CD14-positive monocyte (primary cell): Measurements from ENCODE around the gene NRF1. TPM values are rescaled to one million over a fixed set of nuclear protein-coding genes. Genes with fewer than 3 reads are reported as not detected.
A peak's percentile ranks its signal among the peaks of the same experiment; 100 is the strongest.

Experiments
- DNase-seq, 3 donors: peaks; one replicate each; pipeline ENCODE4 v3.0.0-alpha.2; 2011 to 2022
- H2AFZ ChIP-seq: 2 replicates; pipeline ENCODE4 v1.6.0; 2012; ENCODE audit warnings: mild to moderate bottlenecking, low read depth, low read length, inconsistent platforms; ENCODE audit not compliant: insufficient read depth, poor library complexity, severe bottlenecking
- H3K27ac ChIP-seq, 2 donors: 1 replicate in 1 of 2; 2 replicates in 1 of 2; pipeline ENCODE4 v1.5.1; 2012 to 2013; ENCODE audit warnings: low read length in 2 of 2, control low read depth in 1 of 2, inconsistent platforms in 1 of 2, low read depth in 1 of 2, mild to moderate bottlenecking in 1 of 2
- H3K27me3 ChIP-seq, 2 donors: one replicate each; pipeline versions ENCODE4 v1.6.0 to v1.6.1; 2011 to 2013; ENCODE audit warnings: low read length in 2 of 2; ENCODE audit not compliant: control insufficient read depth in 2 of 2, insufficient read depth in 2 of 2
- H3K36me3 ChIP-seq, 2 donors: replicated peaks in 1 of 2; 1 replicate in 1 of 2; 2 replicates in 1 of 2; pipeline versions ENCODE4 v1.5.1 to v1.6.1; 2012 to 2013; ENCODE audit warnings: low read length in 2 of 2, control low read depth in 1 of 2, inconsistent platforms in 1 of 2, mild to moderate bottlenecking in 1 of 2; ENCODE audit not compliant: insufficient read depth in 2 of 2, control insufficient read depth in 1 of 2
- H3K4me1 ChIP-seq, 2 donors: 1 replicate in 1 of 2; 2 replicates in 1 of 2; pipeline versions ENCODE4 v1.5.1 to v1.6.1; 2012 to 2013; ENCODE audit warnings: low read length in 2 of 2, control low read depth in 1 of 2, inconsistent platforms in 1 of 2, mild to moderate bottlenecking in 1 of 2, moderate library complexity in 1 of 2; ENCODE audit not compliant: insufficient read depth in 2 of 2, control insufficient read depth in 1 of 2
- H3K4me2 ChIP-seq: replicated peaks from 2 replicates; pipeline ENCODE3; 2012; ENCODE audit warnings: low read length, moderate library complexity, mild to moderate bottlenecking; ENCODE audit not compliant: poor library complexity, severe bottlenecking; ENCODE audit errors: extremely low read depth
- H3K4me3 ChIP-seq, 3 experiments: fragments of 200-600 bp in 1 of 3; sonication (generic) in 1 of 3; replicated peaks in 1 of 3; 1 replicate in 2 of 3; 2 replicates in 1 of 3; pipeline ENCODE4 v1.5.1; 2011 to 2013; ENCODE audit warnings: low read length in 3 of 3, mild to moderate bottlenecking in 3 of 3, control low read depth in 2 of 3, low read depth in 2 of 3, inconsistent platforms in 1 of 3, moderate library complexity in 1 of 3
- H3K79me2 ChIP-seq: 2 replicates; pipeline ENCODE4 v1.6.0; 2012; ENCODE audit warnings: mild to moderate bottlenecking, control low read depth, inconsistent platforms, low read length, moderate library complexity; ENCODE audit not compliant: insufficient read depth
- H3K9ac ChIP-seq: 2 replicates; pipeline ENCODE4 v1.6.0; 2017; ENCODE audit warnings: low read length, mild to moderate bottlenecking; ENCODE audit not compliant: insufficient read depth, poor library complexity, severe bottlenecking
- H3K9me3 ChIP-seq, 2 donors: replicated peaks in 1 of 2; 1 replicate in 1 of 2; 2 replicates in 1 of 2; pipeline versions ENCODE4 v1.5.1 to v1.6.1; 2012 to 2013; ENCODE audit warnings: low read length in 2 of 2, control low read depth in 1 of 2; ENCODE audit not compliant: control insufficient read depth in 1 of 2, insufficient read depth in 1 of 2
- H4K20me1 ChIP-seq: 2 replicates; pipeline ENCODE4 v1.6.0; 2012; ENCODE audit warnings: mild to moderate bottlenecking, low read length, control low read depth, moderate library complexity; ENCODE audit not compliant: insufficient read depth
- H3K27ac Mint-ChIP-seq, 7 donors: one replicate each; pipeline ENCODE4 v1.8.0; 2020; ENCODE audit warnings: mild to moderate bottlenecking in 7 of 7, mixed read lengths in 7 of 7, moderate library complexity in 6 of 7, inconsistent platforms in 2 of 7
- H3K27me3 Mint-ChIP-seq, 3 donors: one replicate each; pipeline ENCODE4 v1.8.0; 2021 to 2022; ENCODE audit warnings: low read depth in 3 of 3, mild to moderate bottlenecking in 3 of 3, mixed read lengths in 3 of 3, moderate library complexity in 3 of 3, inconsistent platforms in 1 of 3
- H3K36me3 Mint-ChIP-seq, 2 donors: one replicate each; pipeline ENCODE4 v1.8.0; 2020; ENCODE audit warnings: mixed read lengths in 2 of 2, inconsistent platforms in 1 of 2, mild to moderate bottlenecking in 1 of 2
- H3K4me1 Mint-ChIP-seq: one replicate; pipeline ENCODE4 v1.8.0; 2020; ENCODE audit warnings: mild to moderate bottlenecking, mixed read lengths
- H3K4me3 Mint-ChIP-seq, 2 donors: one replicate each; pipeline ENCODE4 v1.8.0; 2020; ENCODE audit warnings: mild to moderate bottlenecking in 2 of 2, mixed read lengths in 2 of 2, moderate library complexity in 1 of 2
- H3K9me3 Mint-ChIP-seq, 7 donors: one replicate each; pipeline ENCODE4 v1.8.0; 2020 to 2022; ENCODE audit warnings: mixed read lengths in 7 of 7, mild to moderate bottlenecking in 6 of 7, moderate library complexity in 6 of 7, inconsistent platforms in 2 of 7
- CTCF ChIP-seq: fragments of 200-600 bp; IDR thresholded peaks from one replicate; pipeline ENCODE4 v1.8.0; 2022; ENCODE audit warnings: antibody characterized with exemption, mild to moderate bottlenecking
- WGBS: methylation state at CpG from one replicate; pipeline ENCODE4 v1.1.5; 2013; ENCODE audit warnings: missing lambda C conversion rate; ENCODE audit not compliant: insufficient coverage; 5-methylcytosine and 5-hydroxymethylcytosine counted together
- intact Hi-C, 2 donors: fragments of 100-400 bp; cut with micrococcal nuclease; formaldehyde crosslinking; loops; one replicate each; pipeline versions ENCODE4 v1.15.0 to v1.15.1; 2023
- polyA plus RNA-seq, 3 donors: library from polyadenylated mRNA; depleted of rRNA in 1 of 3; unstranded in 2 of 3; stranded (reverse) in 1 of 3; fragments of 300-500 nt in 2 of 3; fragments of >200 nt in 1 of 3; fragmentation: Illumina TruSeq in 2 of 3; gene quantifications; 1 replicate in 2 of 3; 2 replicates in 1 of 3; pipeline ENCODE4 v1.2.3, GENCODE V29; 2012 to 2021

The NRF1 gene
- polyA plus RNA-seq, 3 donors, result 5.1 to 14.0 (median 7.7) TPM

- TF ChIP-seq CTCF, result no peak
- no peak overlapping the region for H3K9ac ChIP-seq
- H3K4me1 ChIP-seq, result no peaks in the 10 kb centered on the region
- no peak overlapping the region for H3K4me3 ChIP-seq
- H3K4me2 ChIP-seq, result no peak overlapping the region
- H3K9me3 Mint-ChIP-seq, result peaks cover 0 to under 1% (median 0%) of the 10 kb centered on the region in 7 donors
- H3K4me3 Mint-ChIP-seq, result no peak overlapping the region
- peaks cover 46% of the 10 kb centered on the region for H4K20me1 ChIP-seq
- peaks cover 0 to 19% of the 10 kb centered on the region in 2 donors for H3K36me3 ChIP-seq
- no peak for DNase-seq
- intact Hi-C loops, result loop anchor here in 1 of 2 donors (5.0 kb wide), 1 partner anchor 36 kb away; no protein-coding TSS in a partner anchor
- H3K9me3 ChIP-seq, result no peaks in the 10 kb centered on the region
- WGBS, result 100% methylated on average over 1 of the region's 4 CpGs
- no peaks in the 10 kb centered on the region for H3K27me3 ChIP-seq
- H3K4me1 Mint-ChIP-seq, result no peaks in the 10 kb centered on the region
- H3K79me2 ChIP-seq, result peaks cover 72% of the 10 kb centered on the region
- H3K27ac ChIP-seq, result no peak overlapping the region
- peaks cover 5 to 15% of the 10 kb centered on the region in 2 donors for H3K36me3 Mint-ChIP-seq
- H3K27me3 Mint-ChIP-seq, result no peaks in the 10 kb centered on the region
- no peak overlapping the region for H3K27ac Mint-ChIP-seq
- no peak overlapping the region for H2AFZ ChIP-seq
Measured at GRCh38 chr7:129642871-129643549, 31.5 kb downstream of the NRF1 start.

GRCh38 chr7:129643550-129644170 lies 32.1 kb downstream of the NRF1 start:
- no peak for DNase-seq
- Histone ChIP-seq H3K27ac (no peak overlapping the region), H2AFZ (no peak overlapping the region), H3K27me3 (no peaks in the 10 kb centered on the region), H3K4me1 (no peaks in the 10 kb centered on the region), H4K20me1 (peaks cover 40% of the 10 kb centered on the region), H3K9ac (no peak overlapping the region), H3K4me3 (no peak overlapping the region), H3K4me2 (no peak overlapping the region), H3K9me3 (no peaks in the 10 kb centered on the region), H3K79me2 (peaks cover 69% of the 10 kb centered on the region), H3K36me3 (peaks cover 0 to 19% of the 10 kb centered on the region in 2 donors)
- Mint-ChIP-seq H3K27ac (peak overlapping the region in 2 of 7 donors; percentile 1 to 42), H3K4me3 (no peak overlapping the region), H3K4me1 (no peaks in the 10 kb centered on the region), H3K9me3 (peaks cover 0 to 3% (median 0%) of the 10 kb centered on the region in 7 donors), H3K36me3 (peaks cover 4 to 16% of the 10 kb centered on the region in 2 donors), H3K27me3 (no peaks in the 10 kb centered on the region)
- 72% methylated on average over 3 of the region's 6 CpGs for WGBS
- no peak for TF ChIP-seq CTCF
- intact Hi-C loops, result loop anchor here in 1 of 2 donors (2.0 to 5.0 kb wide), 2 partner anchors 36 to 277 kb away; no protein-coding TSS in a partner anchor
